OCI-LY7 (cell line): Measurements from ENCODE around the gene FMN1. TPM values are rescaled to one million over a fixed set of nuclear protein-coding genes. Genes with fewer than 3 reads are reported as not detected.

Experiments used
- BruUV-seq: library from RNA; stranded (reverse); fragments of 400-500 nt; replicated peaks from 2 replicates; lab custom pipeline; 2021; lab: Mats Ljungman, UMichigan
- CTCF ChIA-PET: fragments of 300-600 bp; sonication (Branson Sonifier 250); formaldehyde crosslinking; loops from one replicate; lab custom pipeline; 2022; ENCODE audit warnings: antibody characterized with exemption; ENCODE audit not compliant: unreplicated experiment; lab: Charles Lee
- POLR2A ChIA-PET: fragments of 300-600 bp; sonication (Branson Sonifier 250); formaldehyde crosslinking; loops from one replicate; lab custom pipeline; 2022; ENCODE audit warnings: antibody characterized with exemption; lab: Charles Lee
- DNase-seq: peaks from one replicate; pipeline ENCODE4 v3.0.0-alpha.2; 2015; ENCODE audit warnings: low spot score
- H2AFZ ChIP-seq: fragments of 200-600 bp; sonication (generic), shearing (Covaris generic); 2 replicates; pipeline ENCODE4 v1.6.1; 2014; ENCODE audit warnings: mild to moderate bottlenecking, antibody characterized with exemption, low read length, moderate library complexity
- H3K27ac ChIP-seq: fragments of 200-600 bp; sonication (generic); 2 replicates; pipeline ENCODE4 v1.5.1; 2014; ENCODE audit warnings: mixed run types, low read depth, mild to moderate bottlenecking, moderate library complexity, low read length, inconsistent platforms; ENCODE audit not compliant: poor library complexity, severe bottlenecking
- H3K36me3 ChIP-seq: fragments of 200-600 bp; sonication (generic); 2 replicates; pipeline ENCODE4 v1.6.1; 2014; ENCODE audit warnings: mild to moderate bottlenecking, antibody characterized with exemption, low read length, moderate library complexity, mixed read lengths; ENCODE audit not compliant: insufficient read depth
- H3K4me1 ChIP-seq: fragments of 200-600 bp; sonication (generic); 2 replicates; pipeline ENCODE4 v1.5.1; 2014; ENCODE audit warnings: mild to moderate bottlenecking, low read length; ENCODE audit not compliant: insufficient read depth, poor library complexity, severe bottlenecking
- H3K4me2 ChIP-seq: fragments of 200-600 bp; sonication (generic); 2 replicates; pipeline ENCODE4 v1.6.1; 2014; ENCODE audit warnings: mild to moderate bottlenecking, low read length
- H3K4me3 ChIP-seq: fragments of 200-600 bp; sonication (generic); 2 replicates; pipeline ENCODE4 v1.5.1; 2014; ENCODE audit warnings: mild to moderate bottlenecking, low read depth, low read length; ENCODE audit not compliant: poor library complexity, severe bottlenecking
- H3K79me2 ChIP-seq: fragments of 200-600 bp; sonication (generic); 2 replicates; pipeline ENCODE4 v1.6.1; 2016; ENCODE audit warnings: low read depth, mild to moderate bottlenecking, low read length, moderate library complexity, mixed read lengths; ENCODE audit not compliant: insufficient read depth
- H3K9me2 ChIP-seq: fragments of 200-600 bp; sonication (generic); 2 replicates; pipeline ENCODE4 v1.6.1; 2016; ENCODE audit warnings: mild to moderate bottlenecking, low read length, mixed read lengths; ENCODE audit not compliant: insufficient read depth
- H3K9me3 ChIP-seq: fragments of 200-600 bp; sonication (generic); 2 replicates; pipeline ENCODE4 v1.6.1; 2014; ENCODE audit warnings: mild to moderate bottlenecking, mixed run types, low read length, mixed read lengths
- H4K20me1 ChIP-seq: fragments of 200-600 bp; sonication (generic); 2 replicates; pipeline ENCODE4 v1.6.1; 2014; ENCODE audit warnings: mild to moderate bottlenecking, antibody characterized with exemption, low read length, moderate library complexity, mixed read lengths; ENCODE audit not compliant: insufficient read depth
- CTCF ChIP-seq: fragments of 200-600 bp; sonication (generic); conservative IDR thresholded peaks from 2 replicates; pipeline ENCODE4 v1.5.1; 2014; ENCODE audit warnings: mild to moderate bottlenecking, antibody characterized with exemption, low read length, moderate library complexity, mixed read lengths
- EZH2phosphoT487 ChIP-seq: fragments of 200-600 bp; sonication (generic); IDR thresholded peaks from 2 replicates; pipeline ENCODE4 v1.6.1; 2018; ENCODE audit warnings: low read depth, borderline replicate concordance, mild to moderate bottlenecking, mixed run types, antibody characterized with exemption, low read length, moderate library complexity, mixed read lengths
- intact Hi-C: fragments of 100-400 bp; cut with micrococcal nuclease; formaldehyde crosslinking; loops from one replicate; pipeline ENCODE4 v1.10.0; 2022; ENCODE audit not compliant: unreplicated experiment
- total RNA-seq, 2 experiments: library from RNA; depleted of rRNA in 1 of 2; stranded (reverse); fragments of >200 nt in 1 of 2; shearing (Covaris generic) in 1 of 2; gene quantifications; 2 replicates each; pipeline ENCODE4 v1.2.3, GENCODE V29; 2014 to 2022

FMN1 gene
- total RNA-seq, 2 experiments from 2014 or later, result 3.2 to 4.2 TPM

DNA sequence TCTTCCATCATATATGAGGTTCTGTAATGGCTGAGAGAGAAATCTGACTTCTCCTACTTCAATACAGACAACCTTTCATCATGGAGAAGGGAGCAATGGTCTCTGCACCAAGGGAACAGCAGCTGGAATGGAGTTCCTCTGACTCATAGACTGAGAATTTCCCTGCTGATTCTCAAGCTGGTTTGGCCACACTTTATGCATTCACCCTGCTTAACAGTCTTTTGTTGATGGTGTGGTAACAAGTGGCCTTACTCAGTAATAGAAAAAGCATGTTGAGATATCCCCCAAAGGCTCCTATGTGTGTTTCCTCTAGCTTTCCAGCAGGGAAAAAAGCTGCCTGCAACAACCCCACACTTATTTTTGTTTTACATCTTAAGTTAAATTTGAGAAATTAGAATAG, 338.6 kb downstream of the FMN1 start:
- H3K9me3 ChIP-seq, result no peaks in the 10 kb centered on the region
- no peaks in the 10 kb centered on the region for H3K36me3 ChIP-seq
- no peaks in the 10 kb centered on the region for H3K9me2 ChIP-seq
- H3K79me2 ChIP-seq, result no peaks in the 10 kb centered on the region
- intact Hi-C loops, result no loop called here
- TF ChIP-seq EZH2phosphoT487, result no peak
- TF ChIP-seq CTCF, result no peak
- POLR2A ChIA-PET, result no interaction called here
- H3K4me2 ChIP-seq, result no peak overlapping the region
- no peak for DNase-seq
- no peak overlapping the region for H2AFZ ChIP-seq
- no TSS peak for BruUV-seq
- no peak overlapping the region for H3K27ac ChIP-seq
- no peaks in the 10 kb centered on the region for H3K4me1 ChIP-seq
- H4K20me1 ChIP-seq, result no peaks in the 10 kb centered on the region
- CTCF ChIA-PET, result no interaction called here
- no peak overlapping the region for H3K4me3 ChIP-seq

DNA sequence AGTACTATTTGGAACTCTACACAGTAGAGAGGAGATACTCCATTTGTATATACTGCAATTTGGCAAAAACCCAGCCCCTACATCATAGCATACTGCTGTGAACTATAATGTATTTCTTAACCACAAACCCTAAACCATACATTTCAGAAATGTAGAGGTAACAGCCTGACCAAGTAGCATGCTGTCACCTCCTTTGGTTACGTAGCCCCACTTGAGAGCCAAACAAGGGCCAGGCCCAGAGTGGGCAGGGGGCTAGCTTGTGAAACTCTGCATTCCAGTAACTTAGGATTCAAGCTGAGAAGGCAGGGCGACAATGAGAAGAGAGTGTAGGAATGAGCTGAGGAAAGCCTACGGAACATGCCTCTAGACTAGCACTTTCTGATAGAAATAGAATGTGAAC, 340.9 kb downstream of the FMN1 start:
- no peak for DNase-seq
- no peak overlapping the region for H3K4me3 ChIP-seq
- ChIA-PET POLR2A (interaction anchor here (0.6 kb wide), 1 partner anchor 1299 kb away, joined by 3 read pairs; no protein-coding TSS in a partner anchor), CTCF (no interaction called here)
- no TSS peak for BruUV-seq
- no peaks in the 10 kb centered on the region for H3K4me1 ChIP-seq
- no peak overlapping the region for H3K27ac ChIP-seq
- H3K79me2 ChIP-seq, result no peaks in the 10 kb centered on the region
- H3K9me2 ChIP-seq, result no peaks in the 10 kb centered on the region
- intact Hi-C loops, result no loop called here
- no peaks in the 10 kb centered on the region for H3K36me3 ChIP-seq
- TF ChIP-seq EZH2phosphoT487 (no peak), CTCF (no peak)
- no peak overlapping the region for H3K4me2 ChIP-seq
- no peaks in the 10 kb centered on the region for H4K20me1 ChIP-seq
- H2AFZ ChIP-seq, result no peak overlapping the region
- H3K9me3 ChIP-seq, result no peaks in the 10 kb centered on the region

DNA sequence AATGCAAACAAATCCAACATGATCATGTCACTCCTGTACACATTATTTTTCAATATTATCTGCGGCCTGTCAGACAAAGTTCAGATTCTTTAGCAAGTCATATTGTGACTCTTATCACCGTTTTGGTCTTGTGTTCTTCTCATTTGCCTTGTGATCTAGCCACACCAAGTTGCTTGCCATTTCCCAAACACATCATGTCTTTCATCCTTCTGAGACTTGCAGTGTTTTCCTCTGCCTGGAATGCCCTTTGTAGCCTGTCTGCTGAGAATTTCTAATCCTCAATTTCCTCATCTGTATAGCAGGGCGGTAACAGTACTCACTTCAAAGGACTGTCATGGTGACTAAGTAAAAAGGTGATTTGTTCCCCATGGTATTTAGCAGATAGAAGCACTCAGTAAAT, 341.7 kb downstream of the FMN1 start:
- Histone ChIP-seq H3K27ac (no peak overlapping the region), H3K4me3 (no peak overlapping the region), H3K79me2 (no peaks in the 10 kb centered on the region), H3K4me2 (no peak overlapping the region), H3K36me3 (no peaks in the 10 kb centered on the region), H3K9me2 (no peaks in the 10 kb centered on the region), H3K9me3 (no peaks in the 10 kb centered on the region), H4K20me1 (no peaks in the 10 kb centered on the region), H3K4me1 (no peaks in the 10 kb centered on the region), H2AFZ (no peak overlapping the region)
- CTCF ChIA-PET, result no interaction called here
- BruUV-seq, result no TSS peak
- TF ChIP-seq CTCF, result no peak
- TF ChIP-seq EZH2phosphoT487, result no peak
- POLR2A ChIA-PET, result no interaction called here
- DNase-seq, result no peak
- intact Hi-C loops, result no loop called here
